HL-60 (cell line): ENCODE data around the gene ZCWPW1.

Source experiments
- CTCF ChIP-seq: IDR thresholded peaks from one replicate; pipeline ENCODE4 v1.5.1; 2011; ENCODE audit warnings: low read length, control low read depth, inconsistent platforms; ENCODE audit not compliant: insufficient read depth
- POLR2AphosphoS5 ChIP-seq: IDR thresholded peaks from 2 replicates; pipeline ENCODE4 v1.6.1; 2012; ENCODE audit warnings: low read depth

- TF ChIP-seq CTCF (no peak), POLR2AphosphoS5 (no peak)
These were observed 53.9 kb downstream of the ZCWPW1 start for GRCh38 chr7:100374601-100375000.
